H1 (cell line): Measurements from ENCODE around the gene ZNF691.
"Not testable (repeated sequence)": the region's sequence is repeated elsewhere in the genome, so short reads cannot be mapped to it uniquely, and the experiment has no call there.

Experiments
- GABPA ChIP-seq: IDR thresholded peaks from 2 replicates; pipeline ENCODE4 v1.6.1; 2011; ENCODE audit warnings: mild to moderate bottlenecking, low read length, moderate library complexity, borderline replicate concordance; ENCODE audit not compliant: insufficient read depth
- POLR2A ChIP-seq, 2 experiments: IDR thresholded peaks; 1 replicate in 1 of 2; 2 replicates in 1 of 2; pipeline ENCODE4 v1.6.1; 2011; ENCODE audit warnings: low read depth in 2 of 2, low read length in 2 of 2, mild to moderate bottlenecking in 2 of 2; ENCODE audit errors: control extremely low read depth in 1 of 2
- SUZ12 ChIP-seq: fragments of 200-600 bp; sonication (generic); IDR thresholded peaks from 2 replicates; pipeline ENCODE4 v1.6.1; 2012; ENCODE audit warnings: mild to moderate bottlenecking, inconsistent platforms, low read length, moderate library complexity, mixed read lengths
- TCF12 ChIP-seq: IDR thresholded peaks from 2 replicates; pipeline ENCODE4 v1.6.1; 2011; ENCODE audit warnings: low read depth, mild to moderate bottlenecking, low read length
- TF ChIP-seq, protein P1 (sequence below), 3 experiments: IDR thresholded peaks; 1 replicate in 2 of 3; 2 replicates in 1 of 3; pipeline versions ENCODE4 v1.5.1 to v1.6.1; 2011; ENCODE audit warnings: low read length in 3 of 3, mild to moderate bottlenecking in 3 of 3, inconsistent platforms in 2 of 3, low read depth in 1 of 3, moderate library complexity in 1 of 3; ENCODE audit not compliant: insufficient read depth in 1 of 3; ENCODE audit errors: control extremely low read depth in 1 of 3

DNA sequence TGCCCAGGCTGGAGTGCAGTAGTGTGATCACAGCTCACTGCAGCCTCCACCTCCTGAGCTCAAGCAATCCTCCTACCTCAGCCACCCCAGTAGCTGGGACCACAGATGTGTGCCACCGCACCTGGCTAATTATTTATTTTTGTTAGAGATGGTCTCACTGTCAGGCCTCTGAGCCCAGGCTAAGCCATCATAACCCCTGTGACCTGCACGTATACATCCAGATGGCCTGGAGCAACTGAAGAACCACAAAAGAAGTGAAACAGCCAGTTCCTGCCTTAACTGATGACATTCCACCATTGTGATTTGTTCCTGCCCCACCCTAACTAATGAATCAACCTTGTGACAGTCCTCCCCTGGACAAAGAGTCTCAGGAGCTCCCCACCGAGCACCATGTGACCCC, 10.1 kb downstream of the ZNF691 start:
- TF ChIP-seq, protein P1, sequence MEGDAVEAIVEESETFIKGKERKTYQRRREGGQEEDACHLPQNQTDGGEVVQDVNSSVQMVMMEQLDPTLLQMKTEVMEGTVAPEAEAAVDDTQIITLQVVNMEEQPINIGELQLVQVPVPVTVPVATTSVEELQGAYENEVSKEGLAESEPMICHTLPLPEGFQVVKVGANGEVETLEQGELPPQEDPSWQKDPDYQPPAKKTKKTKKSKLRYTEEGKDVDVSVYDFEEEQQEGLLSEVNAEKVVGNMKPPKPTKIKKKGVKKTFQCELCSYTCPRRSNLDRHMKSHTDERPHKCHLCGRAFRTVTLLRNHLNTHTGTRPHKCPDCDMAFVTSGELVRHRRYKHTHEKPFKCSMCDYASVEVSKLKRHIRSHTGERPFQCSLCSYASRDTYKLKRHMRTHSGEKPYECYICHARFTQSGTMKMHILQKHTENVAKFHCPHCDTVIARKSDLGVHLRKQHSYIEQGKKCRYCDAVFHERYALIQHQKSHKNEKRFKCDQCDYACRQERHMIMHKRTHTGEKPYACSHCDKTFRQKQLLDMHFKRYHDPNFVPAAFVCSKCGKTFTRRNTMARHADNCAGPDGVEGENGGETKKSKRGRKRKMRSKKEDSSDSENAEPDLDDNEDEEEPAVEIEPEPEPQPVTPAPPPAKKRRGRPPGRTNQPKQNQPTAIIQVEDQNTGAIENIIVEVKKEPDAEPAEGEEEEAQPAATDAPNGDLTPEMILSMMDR (IDR thresholded peaks at IDR 0.05; ENCODE audit: control extremely low read depth in 1 of 3, insufficient read depth in 1 of 3, low read depth in 1 of 3, low read length in 3 of 3): not testable (repeated sequence)
- not testable (repeated sequence) for TF ChIP-seq SUZ12; POLR2A (IDR thresholded peaks at IDR 0.05; ENCODE audit: control extremely low read depth in 1 of 2, low read depth in 2 of 2, low read length in 2 of 2); TCF12; GABPA
